ENCODE measurements around the gene SPRED3.

Gene SPRED3

GRCh38 chr19:38374332-38375097 lies 14.0 kb upstream of the SPRED3 start, which contains the start of gene PSMD8:
PSMD8 (plus strand) TSS chr19:38374571; CDS start chr19:38374602, 31 bp downstream.
- peak within 1 kb of the TSS; percentile 93 to 98 for H3K4me3 ChIP-seq (ENCODE audit: low read depth in 1 of 2, low read length in 1 of 2)
- peaks cover 19% of the 10 kb centered on the region for H3K27me3 ChIP-seq
- H3K4me1 ChIP-seq (ENCODE audit: control insufficient read depth in 1 of 2, insufficient read depth in 1 of 2, low read depth in 1 of 2, low read length in 1 of 2): peaks cover 16% of the 10 kb centered on the region in 2 experiments

DNA sequence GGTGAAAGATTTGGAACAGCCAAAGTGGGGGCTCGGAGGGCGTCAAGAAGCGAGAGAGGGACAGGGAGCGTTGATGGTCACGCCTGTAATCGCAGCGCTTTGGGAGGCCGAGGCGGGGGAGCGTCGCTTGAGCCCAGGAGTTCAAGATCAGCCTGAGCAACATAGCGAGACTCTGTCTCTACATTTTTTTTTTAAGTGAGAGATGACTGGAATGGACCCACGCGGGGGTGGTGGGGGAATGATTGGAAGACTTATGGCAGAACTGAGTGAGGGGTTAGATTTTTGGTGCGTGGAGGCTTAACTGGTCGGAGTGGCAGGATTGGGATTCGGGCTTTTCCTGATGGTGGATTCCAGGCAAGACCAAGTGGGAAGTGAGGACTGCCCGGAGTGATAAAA lies 13.4 kb upstream of the SPRED3 start:
- TF ChIP-seq, protein P1, sequence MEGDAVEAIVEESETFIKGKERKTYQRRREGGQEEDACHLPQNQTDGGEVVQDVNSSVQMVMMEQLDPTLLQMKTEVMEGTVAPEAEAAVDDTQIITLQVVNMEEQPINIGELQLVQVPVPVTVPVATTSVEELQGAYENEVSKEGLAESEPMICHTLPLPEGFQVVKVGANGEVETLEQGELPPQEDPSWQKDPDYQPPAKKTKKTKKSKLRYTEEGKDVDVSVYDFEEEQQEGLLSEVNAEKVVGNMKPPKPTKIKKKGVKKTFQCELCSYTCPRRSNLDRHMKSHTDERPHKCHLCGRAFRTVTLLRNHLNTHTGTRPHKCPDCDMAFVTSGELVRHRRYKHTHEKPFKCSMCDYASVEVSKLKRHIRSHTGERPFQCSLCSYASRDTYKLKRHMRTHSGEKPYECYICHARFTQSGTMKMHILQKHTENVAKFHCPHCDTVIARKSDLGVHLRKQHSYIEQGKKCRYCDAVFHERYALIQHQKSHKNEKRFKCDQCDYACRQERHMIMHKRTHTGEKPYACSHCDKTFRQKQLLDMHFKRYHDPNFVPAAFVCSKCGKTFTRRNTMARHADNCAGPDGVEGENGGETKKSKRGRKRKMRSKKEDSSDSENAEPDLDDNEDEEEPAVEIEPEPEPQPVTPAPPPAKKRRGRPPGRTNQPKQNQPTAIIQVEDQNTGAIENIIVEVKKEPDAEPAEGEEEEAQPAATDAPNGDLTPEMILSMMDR (IDR thresholded peaks at IDR 0.05): no peak
- peaks cover 29% of the 10 kb centered on the region for H3K36me3 ChIP-seq
- peak overlapping the region; percentile 93 to 98 for H3K4me3 ChIP-seq (ENCODE audit: low read depth in 1 of 2, low read length in 1 of 2)
- H3K27ac ChIP-seq: peak overlapping the region; percentile 96
- no peaks in the 10 kb centered on the region for H3K9me3 ChIP-seq
- peaks cover 16% of the 10 kb centered on the region in 2 experiments for H3K4me1 ChIP-seq (ENCODE audit: control insufficient read depth in 1 of 2, insufficient read depth in 1 of 2, low read depth in 1 of 2, low read length in 1 of 2)
- H3K27me3 ChIP-seq: peaks cover 14% of the 10 kb centered on the region

More at GRCh38 chr19:38374332-38375097, 14.0 kb upstream of the SPRED3 start, which contains the start of gene PSMD8:
- no peaks in the 10 kb centered on the region for H3K9me3 ChIP-seq
- peaks cover 24% of the 10 kb centered on the region for H3K36me3 ChIP-seq
- TF ChIP-seq, protein P1 (IDR thresholded peaks at IDR 0.05): peak; percentile 75
- H3K27ac ChIP-seq: peak within 1 kb of the TSS; percentile 96

GRCh38 chr19:38375748-38376147 lies 12.7 kb upstream of the SPRED3 start:
- peaks cover 36% of the 10 kb centered on the region for H3K36me3 ChIP-seq
- H3K4me1 ChIP-seq (ENCODE audit: control insufficient read depth in 1 of 2, insufficient read depth in 1 of 2, low read depth in 1 of 2, low read length in 1 of 2): peaks cover 16% of the 10 kb centered on the region in 2 experiments
- H3K27ac ChIP-seq: peak overlapping the region; percentile 96
- H3K9me3 ChIP-seq: no peaks in the 10 kb centered on the region
- TF ChIP-seq, protein P1 (IDR thresholded peaks at IDR 0.05): no peak
- H3K27me3 ChIP-seq: peaks cover 11% of the 10 kb centered on the region
- peak overlapping the region in 1 of 2 experiments; percentile 93 for H3K4me3 ChIP-seq (ENCODE audit: low read depth in 1 of 2, low read length in 1 of 2)

GRCh38 chr19:38376576-38376975 lies 11.9 kb upstream of the SPRED3 start:
- TF ChIP-seq, protein P1 (IDR thresholded peaks at IDR 0.05): no peak
- H3K27ac ChIP-seq: no peak overlapping the region
- peaks cover 44% of the 10 kb centered on the region for H3K36me3 ChIP-seq
- peaks cover 11% of the 10 kb centered on the region for H3K27me3 ChIP-seq
- no peaks in the 10 kb centered on the region for H3K9me3 ChIP-seq
- peaks cover 16% of the 10 kb centered on the region in 2 experiments for H3K4me1 ChIP-seq (ENCODE audit: control insufficient read depth in 1 of 2, insufficient read depth in 1 of 2, low read depth in 1 of 2, low read length in 1 of 2)
- H3K4me3 ChIP-seq (ENCODE audit: low read depth in 1 of 2, low read length in 1 of 2): no peak overlapping the region

GRCh38 chr19:38377052-38377451 lies 11.4 kb upstream of the SPRED3 start:
- H3K9me3 ChIP-seq: no peaks in the 10 kb centered on the region
- TF ChIP-seq, protein P1 (IDR thresholded peaks at IDR 0.05): no peak
- H3K36me3 ChIP-seq: peaks cover 49% of the 10 kb centered on the region
- peaks cover 16% of the 10 kb centered on the region in 2 experiments for H3K4me1 ChIP-seq (ENCODE audit: control insufficient read depth in 1 of 2, insufficient read depth in 1 of 2, low read depth in 1 of 2, low read length in 1 of 2)
- H3K27me3 ChIP-seq: peaks cover 6% of the 10 kb centered on the region
- H3K27ac ChIP-seq: no peak overlapping the region
- H3K4me3 ChIP-seq (ENCODE audit: low read depth in 1 of 2, low read length in 1 of 2): no peak overlapping the region

Data from neutrophil (primary cell).